ENCODE data around the gene MAPK8IP1.
A peak's percentile ranks its signal among the peaks of the same experiment; 100 is the strongest.

The MAPK8IP1 gene

DNA sequence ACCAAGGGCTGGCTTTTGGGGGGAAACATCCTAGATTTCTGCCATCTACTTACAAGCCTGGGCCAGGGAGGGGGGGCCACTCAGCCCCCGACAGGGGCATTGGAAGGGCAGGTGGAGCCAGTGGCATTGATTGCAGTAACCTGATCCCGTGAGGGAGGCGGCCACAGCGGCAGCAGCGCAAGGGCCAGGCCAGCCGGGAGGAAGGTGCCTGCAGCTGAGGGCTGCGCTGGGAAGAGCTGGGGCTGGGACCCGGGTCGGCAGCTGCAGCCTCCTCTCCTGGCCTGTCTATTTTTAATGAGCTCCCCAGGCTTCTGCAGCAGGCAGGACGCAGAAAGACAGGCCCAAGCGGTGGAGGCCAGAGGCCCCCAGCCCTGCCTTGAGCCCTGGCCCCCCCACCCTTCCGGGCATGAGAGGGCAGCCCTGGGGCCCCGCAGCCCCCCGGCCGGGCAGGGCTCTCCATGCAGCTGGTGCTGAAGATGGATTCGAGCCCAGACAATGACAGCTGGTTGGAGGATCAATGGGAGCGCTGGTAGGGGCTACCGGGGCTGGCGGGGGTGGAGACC lies 11.1 kb downstream of the MAPK8IP1 start:
- H3K27ac ChIP-seq (ENCODE audit: extremely low read depth, low read depth, low read length): no peak overlapping the region
- TF ChIP-seq ZNF391 (tag by site-specific recombination; IDR thresholded peaks at IDR 0.05; ENCODE audit: borderline replicate concordance, low read depth) (no peak), KLF1 (tag by site-specific recombination; IDR thresholded peaks at IDR 0.05) (0 out of 2 replicates have a peak, but pooled peaks have one; percentile 25), ZNF214 (tag by site-specific recombination; IDR thresholded peaks at IDR 0.05; ENCODE audit: borderline replicate concordance) (no peak), ZBTB20 (tag by site-specific recombination; IDR thresholded peaks at IDR 0.05) (peak; percentile 36; the same call in 1 of the 2 replicates), ZSCAN30 (tag by site-specific recombination; IDR thresholded peaks at IDR 0.05) (peak; percentile 89), GLIS1 (tag by site-specific recombination; IDR thresholded peaks at IDR 0.05) (peak; percentile 29; the same call in 1 of the 2 replicates), ATF2 (tag by site-specific recombination; IDR thresholded peaks at IDR 0.05; ENCODE audit: low read depth) (no peak), GLI2 (tag by site-specific recombination; IDR thresholded peaks at IDR 0.05; ENCODE audit: borderline replicate concordance, low read depth) (no peak), ZSCAN5A (tag by site-specific recombination; IDR thresholded peaks at IDR 0.05) (no peak), ZNF600 (tag by site-specific recombination; IDR thresholded peaks at IDR 0.05) (peak; percentile 30; the same call in 1 of the 2 replicates), ZNF184 (tag by site-specific recombination; IDR thresholded peaks at IDR 0.05) (no peak), WT1 (tag by site-specific recombination; IDR thresholded peaks at IDR 0.05) (0 out of 2 replicates have a peak, but pooled peaks have one; percentile 31), SP7 (tag by site-specific recombination; IDR thresholded peaks at IDR 0.05) (peak; percentile 15; the same call in 1 of the 2 replicates), GLIS2 (tag by site-specific recombination; IDR thresholded peaks at IDR 0.05) (peak; percentile 60), ZNF335 (tag by site-specific recombination; conservative IDR thresholded peaks at IDR 0.05) (peak; percentile 58), REST (tag by site-specific recombination; IDR thresholded peaks at IDR 0.05) (peak; percentile 69; the same call in 1 of the 2 replicates), OSR2 (tag by site-specific recombination; IDR thresholded peaks at IDR 0.05) (peak; percentile 46), ZNF341 (tag by site-specific recombination; IDR thresholded peaks at IDR 0.05; ENCODE audit: low read depth) (peak; percentile 92), PRDM1 (tag by site-specific recombination; IDR thresholded peaks at IDR 0.05) (no peak), ZNF37A (tag by site-specific recombination; IDR thresholded peaks at IDR 0.05) (no peak), ZBTB17 (tag by site-specific recombination; IDR thresholded peaks at IDR 0.05) (peak; percentile 96), YY2 (tag by site-specific recombination; IDR thresholded peaks at IDR 0.05) (no peak)
- TF ChIP-seq, protein P1, sequence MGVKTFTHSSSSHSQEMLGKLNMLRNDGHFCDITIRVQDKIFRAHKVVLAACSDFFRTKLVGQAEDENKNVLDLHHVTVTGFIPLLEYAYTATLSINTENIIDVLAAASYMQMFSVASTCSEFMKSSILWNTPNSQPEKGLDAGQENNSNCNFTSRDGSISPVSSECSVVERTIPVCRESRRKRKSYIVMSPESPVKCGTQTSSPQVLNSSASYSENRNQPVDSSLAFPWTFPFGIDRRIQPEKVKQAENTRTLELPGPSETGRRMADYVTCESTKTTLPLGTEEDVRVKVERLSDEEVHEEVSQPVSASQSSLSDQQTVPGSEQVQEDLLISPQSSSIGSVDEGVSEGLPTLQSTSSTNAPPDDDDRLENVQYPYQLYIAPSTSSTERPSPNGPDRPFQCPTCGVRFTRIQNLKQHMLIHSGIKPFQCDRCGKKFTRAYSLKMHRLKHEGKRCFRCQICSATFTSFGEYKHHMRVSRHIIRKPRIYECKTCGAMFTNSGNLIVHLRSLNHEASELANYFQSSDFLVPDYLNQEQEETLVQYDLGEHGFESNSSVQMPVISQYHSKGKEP (tag by site-specific recombination; IDR thresholded peaks at IDR 0.05): peak; percentile 49; the same call in 1 of the 2 replicates
- TF ChIP-seq, protein P2, sequence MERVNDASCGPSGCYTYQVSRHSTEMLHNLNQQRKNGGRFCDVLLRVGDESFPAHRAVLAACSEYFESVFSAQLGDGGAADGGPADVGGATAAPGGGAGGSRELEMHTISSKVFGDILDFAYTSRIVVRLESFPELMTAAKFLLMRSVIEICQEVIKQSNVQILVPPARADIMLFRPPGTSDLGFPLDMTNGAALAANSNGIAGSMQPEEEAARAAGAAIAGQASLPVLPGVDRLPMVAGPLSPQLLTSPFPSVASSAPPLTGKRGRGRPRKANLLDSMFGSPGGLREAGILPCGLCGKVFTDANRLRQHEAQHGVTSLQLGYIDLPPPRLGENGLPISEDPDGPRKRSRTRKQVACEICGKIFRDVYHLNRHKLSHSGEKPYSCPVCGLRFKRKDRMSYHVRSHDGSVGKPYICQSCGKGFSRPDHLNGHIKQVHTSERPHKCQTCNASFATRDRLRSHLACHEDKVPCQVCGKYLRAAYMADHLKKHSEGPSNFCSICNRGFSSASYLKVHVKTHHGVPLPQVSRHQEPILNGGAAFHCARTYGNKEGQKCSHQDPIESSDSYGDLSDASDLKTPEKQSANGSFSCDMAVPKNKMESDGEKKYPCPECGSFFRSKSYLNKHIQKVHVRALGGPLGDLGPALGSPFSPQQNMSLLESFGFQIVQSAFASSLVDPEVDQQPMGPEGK (tag by site-specific recombination; IDR thresholded peaks at IDR 0.05): peak; percentile 64; the same call in 1 of the 2 replicates
- ChIA-PET CTCF (interaction anchor here (0.6 to 1.5 kb wide), 3 partner anchors 22 to 220 kb away, joined by 3 to 9 read pairs (median 3); no protein-coding TSS in a partner anchor), POLR2A (interaction anchor here (0.9 kb wide), 1 partner anchor 21 kb away, joined by 3 read pairs; the partner anchor contains the start of gene PEX16)
- no peaks in the 10 kb centered on the region for H3K9me3 ChIP-seq (ENCODE audit: control insufficient read depth, insufficient read depth, low read depth, low read length)
- peaks cover 4% of the 10 kb centered on the region; the same call in 1 of the 2 replicates for H3K4me1 ChIP-seq (ENCODE audit: control insufficient read depth, insufficient read depth, low read length)
- H3K4me3 ChIP-seq (ENCODE audit: low read depth, low read length): no peak overlapping the region
- no peaks in the 10 kb centered on the region for H3K36me3 ChIP-seq (ENCODE audit: control insufficient read depth in 2 of 2, insufficient read depth in 1 of 2, low read length in 2 of 2)

Measured in HEK293 (cell line).